H9 (cell line): Measurements from ENCODE around the gene TRAF5. TPM values are rescaled to one million over a fixed set of nuclear protein-coding genes. Genes with fewer than 3 reads are reported as not detected.

Experiments used
- DNase-seq: peaks from one replicate; pipeline ENCODE4 v3.0.0-alpha.2; 2017
- H2AFZ ChIP-seq: one replicate; pipeline ENCODE4 v1.6.1; 2013; ENCODE audit warnings: mild to moderate bottlenecking, low read length, control low read depth, moderate library complexity
- H2AK5ac ChIP-seq: 2 replicates; pipeline ENCODE4 v1.6.1; 2013; ENCODE audit warnings: low read length, control low read depth, mixed read lengths; ENCODE audit not compliant: insufficient read length
- H2BK120ac ChIP-seq: one replicate; pipeline ENCODE4 v1.6.1; 2013; ENCODE audit warnings: low read depth, mild to moderate bottlenecking, low read length, control low read depth, inconsistent platforms; ENCODE audit not compliant: poor library complexity, severe bottlenecking
- H2BK12ac ChIP-seq: 2 replicates; pipeline ENCODE4 v1.6.1; 2013; ENCODE audit warnings: low read length, control low read depth, mixed read lengths, low read depth; ENCODE audit not compliant: insufficient read length
- H2BK15ac ChIP-seq: 2 replicates; pipeline ENCODE4 v1.6.1; 2013; ENCODE audit warnings: low read depth, low read length, control low read depth
- H2BK20ac ChIP-seq: one replicate; pipeline ENCODE4 v1.6.1; 2013; ENCODE audit warnings: low read depth, mild to moderate bottlenecking, low read length, control low read depth, inconsistent platforms; ENCODE audit not compliant: poor library complexity, severe bottlenecking
- H2BK5ac ChIP-seq: 2 replicates; pipeline ENCODE4 v1.6.1; 2013; ENCODE audit warnings: low read length, control low read depth, mixed read lengths; ENCODE audit not compliant: insufficient read length
- H3K14ac ChIP-seq: 2 replicates; pipeline ENCODE4 v1.6.1; 2013; ENCODE audit warnings: low read length, control low read depth; ENCODE audit not compliant: insufficient read depth
- H3K18ac ChIP-seq: 2 replicates; pipeline ENCODE4 v1.6.1; 2013; ENCODE audit warnings: low read depth, mild to moderate bottlenecking, mixed read lengths, low read length, control low read depth; ENCODE audit not compliant: insufficient read length
- H3K23ac ChIP-seq: 2 replicates; pipeline ENCODE4 v1.6.1; 2013; ENCODE audit warnings: low read length, control low read depth, mixed read lengths, low read depth; ENCODE audit not compliant: insufficient read length
- H3K23me2 ChIP-seq: 2 replicates; pipeline ENCODE4 v1.6.1; 2013; ENCODE audit warnings: low read depth, mild to moderate bottlenecking, mixed read lengths, low read length, control low read depth; ENCODE audit not compliant: insufficient read length, poor library complexity, severe bottlenecking
- H3K27ac ChIP-seq: 2 replicates; pipeline ENCODE4 v1.5.1; 2013; ENCODE audit warnings: low read length, control low read depth, mixed read lengths, low read depth; ENCODE audit not compliant: insufficient read length
- H3K27me3 ChIP-seq: 2 replicates; pipeline ENCODE4 v1.6.1; 2013; ENCODE audit warnings: low read length, control low read depth, inconsistent platforms; ENCODE audit not compliant: insufficient read depth
- H3K4ac ChIP-seq: 2 replicates; pipeline ENCODE4 v1.6.1; 2013; ENCODE audit warnings: low read depth, mild to moderate bottlenecking, control low read depth, inconsistent platforms, low read length, moderate library complexity
- H3K4me1 ChIP-seq: 2 replicates; pipeline ENCODE4 v1.6.1; 2013; ENCODE audit warnings: low read length, control low read depth, inconsistent platforms; ENCODE audit not compliant: insufficient read depth
- H3K4me2 ChIP-seq: 2 replicates; pipeline ENCODE4 v1.6.1; 2013; ENCODE audit warnings: low read length, control low read depth, mixed read lengths; ENCODE audit not compliant: insufficient read length, insufficient read depth
- H3K56ac ChIP-seq: 2 replicates; pipeline ENCODE4 v1.6.1; 2013; ENCODE audit warnings: low read depth, mild to moderate bottlenecking, mixed read lengths, low read length, control low read depth; ENCODE audit not compliant: insufficient read length
- H3K79me1 ChIP-seq: 2 replicates; pipeline ENCODE4 v1.6.1; 2013; ENCODE audit warnings: low read depth, mild to moderate bottlenecking, moderate library complexity, low read length, control low read depth, inconsistent platforms; ENCODE audit not compliant: insufficient read depth, poor library complexity, severe bottlenecking
- H3K79me2 ChIP-seq: 2 replicates; pipeline ENCODE4 v1.6.1; 2013; ENCODE audit warnings: low read length, control low read depth, inconsistent platforms; ENCODE audit not compliant: insufficient read depth
- H3K9ac ChIP-seq: 2 replicates; pipeline ENCODE4 v1.6.1; 2013; ENCODE audit warnings: low read length, control low read depth, mixed read lengths; ENCODE audit not compliant: insufficient read length; ENCODE audit errors: extremely low read depth
- H3K9me3 ChIP-seq: one replicate; pipeline ENCODE4 v1.6.1; 2013; ENCODE audit warnings: low read depth, low read length, inconsistent platforms; ENCODE audit not compliant: control insufficient read depth
- H3T11ph ChIP-seq: one replicate; pipeline ENCODE4 v1.6.1; 2013; ENCODE audit warnings: mild to moderate bottlenecking, low read length, control low read depth, inconsistent platforms
- H4K20me1 ChIP-seq: one replicate; pipeline ENCODE4 v1.6.1; 2013; ENCODE audit not compliant: control insufficient read depth, insufficient read length, insufficient read depth
- H4K5ac ChIP-seq: 2 replicates; pipeline ENCODE4 v1.6.1; 2013; ENCODE audit warnings: low read depth, mild to moderate bottlenecking, mixed read lengths, low read length, control low read depth; ENCODE audit not compliant: insufficient read length
- H4K8ac ChIP-seq: replicated peaks from 2 replicates; pipeline ENCODE4 v1.6.1; 2013; ENCODE audit warnings: low read length, control low read depth, mixed read lengths, low read depth; ENCODE audit not compliant: insufficient read length
- H4K91ac ChIP-seq: 2 replicates; pipeline ENCODE4 v1.6.1; 2013; ENCODE audit warnings: low read depth, mild to moderate bottlenecking, moderate library complexity, mixed read lengths, low read length, control low read depth; ENCODE audit not compliant: insufficient read length
- H3K27ac Mint-ChIP-seq, 3 experiments: 2 replicates in 2 of 3; 3 replicates in 1 of 3; pipeline ENCODE4 v1.8.0; 2020 to 2021; ENCODE audit warnings: mixed read lengths in 3 of 3, mild to moderate bottlenecking in 1 of 3, moderate library complexity in 1 of 3
- H3K27me3 Mint-ChIP-seq: 2 replicates; pipeline ENCODE4 v1.8.0; 2021; ENCODE audit warnings: low read depth, mild to moderate bottlenecking, moderate library complexity, mixed read lengths
- H3K36me3 Mint-ChIP-seq, 3 experiments: 2 replicates in 2 of 3; 3 replicates in 1 of 3; pipeline ENCODE4 v1.8.0; 2020 to 2021; ENCODE audit warnings: low read depth in 3 of 3, mixed read lengths in 3 of 3; ENCODE audit not compliant: insufficient read depth in 1 of 3
- H3K4me1 Mint-ChIP-seq, 2 experiments: 2 replicates each; pipeline ENCODE4 v1.8.0; 2020; ENCODE audit warnings: mixed read lengths in 2 of 2
- H3K4me3 Mint-ChIP-seq, 2 experiments: 2 replicates in 1 of 2; 3 replicates in 1 of 2; pipeline ENCODE4 v1.8.0; 2020 to 2021; ENCODE audit warnings: mild to moderate bottlenecking in 2 of 2, mixed read lengths in 2 of 2, moderate library complexity in 1 of 2
- H3K9me3 Mint-ChIP-seq, 2 experiments: 2 replicates in 1 of 2; 3 replicates in 1 of 2; pipeline ENCODE4 v1.8.0; 2020; ENCODE audit warnings: mild to moderate bottlenecking in 2 of 2, mixed read lengths in 2 of 2, moderate library complexity in 1 of 2
- WGBS: extraction: QIAGEN DNeasy Blood & Tissue Kit; methylation state at CpG from one replicate; pipeline ENCODE4 v1.1.7; 2013; ENCODE audit warnings: missing lambda C conversion rate, low lambda C conversion rate, mixed read lengths; ENCODE audit not compliant: insufficient read length; ENCODE audit errors: extremely low coverage; 5-methylcytosine and 5-hydroxymethylcytosine counted together
- total RNA-seq: library from RNA; stranded (reverse); gene quantifications from 2 replicates; pipeline ENCODE4 v1.2.1, GENCODE V29; 2021
- TF ChIP-seq, protein P1 (sequence below): fragments of 200-600 bp; sonication (generic); conservative IDR thresholded peaks from 3 replicates; pipeline ENCODE4 v1.8.0; 2021; ENCODE audit warnings: antibody characterized with exemption, mild to moderate bottlenecking

TRAF5 gene
- total RNA-seq, 1 experiment from 2014 or later: 19.1 TPM

- no peak for DNase-seq
- Mint-ChIP-seq H3K36me3 (peaks cover 0 to 2% (median 0%) of the 10 kb centered on the region in 3 experiments; a peak in 1 of 7 replicates), H3K27me3 (no peaks in the 10 kb centered on the region), H3K9me3 (no peaks in the 10 kb centered on the region), H3K27ac (no peak overlapping the region), H3K4me1 (peaks cover 12% of the 10 kb centered on the region in 2 experiments), H3K4me3 (no peak overlapping the region)
- Histone ChIP-seq H4K91ac (no peak overlapping the region), H3T11ph (no peak overlapping the region), H2AK5ac (no peak overlapping the region), H3K4me1 (peaks cover 6% of the 10 kb centered on the region; the same call in 1 of the 2 replicates), H3K23ac (no peak overlapping the region), H3K79me1 (peaks cover 2% of the 10 kb centered on the region), H3K23me2 (no peaks in the 10 kb centered on the region), H3K27me3 (no peaks in the 10 kb centered on the region), H3K56ac (no peak overlapping the region), H2AFZ (no peak overlapping the region), H4K5ac (no peak overlapping the region), H3K9me3 (no peaks in the 10 kb centered on the region), H3K18ac (no peak overlapping the region), H2BK15ac (no peak overlapping the region), H3K27ac (no peak overlapping the region), H2BK120ac (no peak overlapping the region), H2BK5ac (no peak overlapping the region), H3K4ac (no peak overlapping the region), H4K8ac (no peak overlapping the region), H2BK12ac (no peak overlapping the region), H3K79me2 (no peaks in the 10 kb centered on the region), H3K4me2 (no peak overlapping the region), H3K9ac (no peak overlapping the region), H3K14ac (no peak overlapping the region), H2BK20ac (no peak overlapping the region), H4K20me1 (no peaks in the 10 kb centered on the region)
- WGBS: no CpG with 5 or more reads among the region's 4 CpGs
- TF ChIP-seq, protein P1, sequence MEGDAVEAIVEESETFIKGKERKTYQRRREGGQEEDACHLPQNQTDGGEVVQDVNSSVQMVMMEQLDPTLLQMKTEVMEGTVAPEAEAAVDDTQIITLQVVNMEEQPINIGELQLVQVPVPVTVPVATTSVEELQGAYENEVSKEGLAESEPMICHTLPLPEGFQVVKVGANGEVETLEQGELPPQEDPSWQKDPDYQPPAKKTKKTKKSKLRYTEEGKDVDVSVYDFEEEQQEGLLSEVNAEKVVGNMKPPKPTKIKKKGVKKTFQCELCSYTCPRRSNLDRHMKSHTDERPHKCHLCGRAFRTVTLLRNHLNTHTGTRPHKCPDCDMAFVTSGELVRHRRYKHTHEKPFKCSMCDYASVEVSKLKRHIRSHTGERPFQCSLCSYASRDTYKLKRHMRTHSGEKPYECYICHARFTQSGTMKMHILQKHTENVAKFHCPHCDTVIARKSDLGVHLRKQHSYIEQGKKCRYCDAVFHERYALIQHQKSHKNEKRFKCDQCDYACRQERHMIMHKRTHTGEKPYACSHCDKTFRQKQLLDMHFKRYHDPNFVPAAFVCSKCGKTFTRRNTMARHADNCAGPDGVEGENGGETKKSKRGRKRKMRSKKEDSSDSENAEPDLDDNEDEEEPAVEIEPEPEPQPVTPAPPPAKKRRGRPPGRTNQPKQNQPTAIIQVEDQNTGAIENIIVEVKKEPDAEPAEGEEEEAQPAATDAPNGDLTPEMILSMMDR: no peak
Observed at GRCh38 chr1:211343607-211344006, 17.0 kb downstream of the TRAF5 start.
